ENCODE measurements around the gene MCRIP1.

Gene MCRIP1, protein sequence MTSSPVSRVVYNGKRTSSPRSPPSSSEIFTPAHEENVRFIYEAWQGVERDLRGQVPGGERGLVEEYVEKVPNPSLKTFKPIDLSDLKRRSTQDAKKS

DNA sequence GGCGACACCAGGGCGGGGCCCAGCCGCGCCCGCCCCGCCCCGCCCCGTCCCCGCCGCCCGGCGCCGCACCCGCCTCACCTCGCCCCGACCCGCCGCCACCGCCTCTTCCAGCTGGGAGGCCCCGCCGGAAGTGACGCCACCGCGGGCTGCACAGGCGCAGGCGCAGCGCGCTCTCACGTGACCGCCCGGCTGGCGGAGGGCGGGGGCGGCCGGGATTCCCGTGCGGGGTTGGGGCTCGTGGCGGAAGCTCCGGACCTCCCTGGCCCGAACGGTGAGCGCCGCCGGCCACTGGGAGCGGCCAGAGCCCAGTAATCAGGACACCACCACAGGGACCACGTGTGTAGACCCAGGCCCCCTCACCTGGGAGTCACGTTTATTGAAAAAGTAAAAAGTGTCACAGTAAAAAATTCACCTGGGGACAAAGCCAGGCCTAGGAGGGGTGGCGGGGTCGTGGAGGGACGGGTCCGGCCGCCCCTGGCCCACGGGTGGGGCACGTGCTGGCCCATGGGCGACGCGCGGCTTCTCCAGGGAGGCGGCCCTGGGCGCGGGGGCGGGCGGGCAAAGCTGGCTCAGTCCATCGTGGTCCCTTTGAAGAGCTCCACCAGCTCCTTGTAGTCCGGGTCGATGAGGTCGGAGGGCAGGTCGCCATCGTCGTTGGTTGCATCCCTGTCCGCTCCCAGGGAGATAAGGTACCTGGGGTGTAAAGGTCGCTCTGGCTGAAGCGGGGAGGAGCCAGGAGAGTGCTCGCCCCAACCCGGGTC is at the start of gene MCRIP1:
TSS of gene MCRIP1 (minus strand) at position 132 of the 761 bp plus-strand sequence. CDS start 8,785 bp downstream, outside the sequence.
- peak; percentile 96 for DNase-seq

DNA sequence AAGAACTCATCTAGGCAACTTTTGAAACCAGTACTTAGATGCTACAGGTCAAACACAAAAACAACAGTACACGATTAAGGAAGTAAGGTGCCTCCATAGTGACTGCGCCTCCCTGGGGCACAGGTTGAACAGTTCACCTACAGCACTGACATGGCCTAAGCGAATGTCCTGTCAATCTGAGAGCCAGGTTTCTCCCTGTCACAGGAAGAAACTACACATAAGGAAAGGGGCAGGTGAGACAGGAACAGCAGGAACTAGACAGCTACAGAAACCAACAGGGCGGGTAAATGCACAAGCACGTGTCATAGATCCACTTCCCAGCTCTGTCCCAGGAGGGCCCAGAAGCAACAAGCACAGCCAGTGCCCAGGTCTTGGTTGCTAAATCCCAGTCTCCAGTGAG is 46.0 kb upstream of the MCRIP1 start:
- no peak for DNase-seq

DNA sequence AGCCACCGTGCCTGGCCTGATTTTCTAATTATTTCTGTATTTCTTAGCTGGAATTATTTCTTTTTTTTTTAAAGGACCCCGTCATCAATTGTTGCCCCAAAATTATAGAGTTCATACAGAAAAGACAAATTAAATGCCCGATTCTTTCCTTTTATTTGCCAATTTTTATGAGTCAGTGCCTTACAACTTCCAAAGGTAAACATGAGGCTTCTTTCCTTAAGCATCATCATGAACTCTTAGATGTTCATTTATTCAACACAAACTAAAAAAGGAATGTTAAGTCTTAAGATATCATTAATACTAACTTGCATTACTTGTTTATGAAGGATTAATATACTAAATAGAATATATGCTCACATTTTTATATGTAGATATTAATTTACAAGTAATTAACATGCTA is 45.2 kb upstream of the MCRIP1 start:
- no peak for DNase-seq

DNA sequence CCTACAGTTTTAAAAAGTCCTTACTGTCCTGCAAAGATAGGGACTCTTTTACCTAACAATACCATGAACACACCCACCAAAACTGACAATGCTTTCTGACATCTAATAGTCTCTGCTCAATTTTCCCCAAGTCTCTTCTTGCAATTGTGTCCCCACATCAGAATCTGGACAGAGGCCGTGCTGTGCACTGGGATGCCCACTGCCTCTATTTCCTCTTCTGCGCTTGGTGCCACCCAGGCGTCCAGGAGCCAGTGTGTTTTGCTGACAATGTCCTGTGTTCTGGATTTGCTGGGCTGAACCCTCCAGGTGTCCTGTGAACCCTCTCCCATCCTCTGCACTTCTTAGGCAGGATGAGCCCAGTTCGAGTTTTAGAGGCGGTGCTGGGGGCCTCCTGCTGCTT is 44.5 kb upstream of the MCRIP1 start:
- DNase-seq = no peak

DNA sequence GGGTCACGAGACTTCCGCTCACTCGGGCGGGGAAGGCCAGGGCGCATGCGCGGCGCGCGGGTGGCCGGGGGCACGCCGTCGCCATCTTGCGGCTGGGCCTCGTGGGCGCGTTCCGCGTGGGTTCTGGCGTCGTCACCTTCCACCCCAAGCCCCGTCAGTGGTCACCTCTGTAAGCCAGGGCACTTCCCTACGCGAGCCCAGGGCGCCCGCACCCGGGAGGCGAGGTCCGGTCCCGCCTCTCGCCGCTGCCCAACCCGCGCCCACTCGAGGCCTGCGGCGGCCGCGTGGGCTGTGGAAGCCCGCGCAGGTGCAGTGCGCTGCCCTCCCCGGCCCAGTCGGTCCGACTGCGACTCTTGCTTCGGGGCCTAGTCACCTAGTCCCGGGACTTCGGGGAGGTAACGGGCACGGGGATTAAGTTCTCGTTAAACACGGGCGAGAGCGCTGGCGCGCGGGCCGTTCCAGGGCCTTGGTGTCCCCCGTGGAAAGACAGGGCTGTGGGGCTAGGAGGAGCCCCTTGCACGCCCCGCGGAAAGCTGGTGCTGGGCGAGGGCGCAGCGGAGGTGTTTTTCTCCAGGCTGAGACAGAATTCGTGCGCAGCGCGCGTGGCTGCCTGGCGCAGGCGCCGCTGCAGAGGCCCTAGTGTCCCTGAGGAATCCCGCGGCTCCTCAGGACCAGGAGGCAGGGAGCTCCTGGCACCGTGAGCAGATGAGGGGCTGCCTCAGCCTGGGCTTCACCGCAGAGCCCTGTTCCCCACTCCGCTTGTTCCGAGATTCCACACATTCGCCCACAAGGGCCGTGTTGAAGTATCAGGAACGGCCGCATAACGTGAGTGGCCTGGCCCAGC is 38.5 kb upstream of the MCRIP1 start:
- peak; percentile 95 for DNase-seq

DNA sequence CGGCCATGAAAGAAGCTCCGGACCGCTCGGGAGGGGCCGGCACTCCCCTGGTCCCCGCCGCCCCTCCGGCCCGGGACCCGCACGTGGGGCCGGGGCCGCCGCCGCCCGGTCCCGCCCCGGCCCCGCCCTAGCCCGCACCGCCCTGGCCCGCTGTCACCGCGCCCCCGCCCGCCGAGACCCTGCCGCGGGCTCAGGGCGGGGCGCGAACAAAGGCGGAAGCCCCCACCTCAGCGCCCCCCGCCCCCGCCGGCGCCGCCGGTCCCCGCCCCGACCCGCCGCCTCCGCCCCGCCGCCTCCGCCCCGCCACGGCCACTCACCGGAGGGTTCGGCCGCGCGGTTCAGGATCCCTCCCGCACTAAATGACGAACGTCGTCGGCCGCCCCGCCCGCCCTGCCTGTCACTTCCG is 37.9 kb upstream of the MCRIP1 start, which contains the start of gene ARHGDIA:
TSS of gene ARHGDIA (minus strand) at position 357 of the 406 bp plus-strand sequence. CDS start 1,407 bp downstream, outside the sequence.
- no peak for DNase-seq

DNA sequence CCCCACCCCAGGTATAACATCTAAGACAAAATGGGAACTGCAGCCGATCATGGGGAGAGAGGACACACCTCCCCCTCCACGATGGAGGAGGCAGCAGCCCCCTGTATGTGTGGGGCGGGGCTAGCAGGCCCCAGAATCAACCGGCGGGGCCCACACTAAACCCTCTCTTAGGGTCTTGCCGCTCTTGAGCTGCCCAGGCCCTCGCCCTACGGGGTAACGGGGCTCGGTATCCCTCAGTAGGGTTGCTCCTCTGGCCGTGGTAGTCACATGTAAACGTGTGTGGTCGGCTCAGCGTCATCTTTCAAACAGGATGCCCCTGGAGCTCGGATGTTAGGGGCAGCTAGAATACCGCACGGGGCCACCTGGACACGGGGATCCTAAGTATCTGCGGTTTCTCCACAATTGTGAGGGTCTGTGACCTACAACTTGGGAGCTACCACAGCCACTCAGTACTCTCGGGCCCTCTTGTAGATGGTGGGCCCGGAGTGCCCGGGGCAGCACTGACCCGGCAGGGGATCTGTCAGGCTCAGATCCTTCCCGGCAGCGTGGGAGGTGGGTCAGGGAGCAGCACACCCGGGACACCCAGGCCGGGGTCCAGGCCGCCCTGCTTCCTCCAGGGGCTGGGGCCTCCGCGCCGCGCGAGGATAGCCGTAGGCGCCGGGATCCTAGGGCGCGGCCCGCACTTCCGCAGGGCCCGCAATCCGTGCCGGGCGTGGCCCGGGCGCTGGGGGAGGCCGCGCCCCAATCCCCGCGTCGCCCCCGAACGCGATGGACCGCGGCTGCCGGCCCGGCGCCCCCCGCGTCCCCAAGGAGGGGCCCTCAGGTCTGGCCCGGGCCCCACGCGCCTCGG is 37.3 kb upstream of the MCRIP1 start:
- DNase-seq = no peak

DNA sequence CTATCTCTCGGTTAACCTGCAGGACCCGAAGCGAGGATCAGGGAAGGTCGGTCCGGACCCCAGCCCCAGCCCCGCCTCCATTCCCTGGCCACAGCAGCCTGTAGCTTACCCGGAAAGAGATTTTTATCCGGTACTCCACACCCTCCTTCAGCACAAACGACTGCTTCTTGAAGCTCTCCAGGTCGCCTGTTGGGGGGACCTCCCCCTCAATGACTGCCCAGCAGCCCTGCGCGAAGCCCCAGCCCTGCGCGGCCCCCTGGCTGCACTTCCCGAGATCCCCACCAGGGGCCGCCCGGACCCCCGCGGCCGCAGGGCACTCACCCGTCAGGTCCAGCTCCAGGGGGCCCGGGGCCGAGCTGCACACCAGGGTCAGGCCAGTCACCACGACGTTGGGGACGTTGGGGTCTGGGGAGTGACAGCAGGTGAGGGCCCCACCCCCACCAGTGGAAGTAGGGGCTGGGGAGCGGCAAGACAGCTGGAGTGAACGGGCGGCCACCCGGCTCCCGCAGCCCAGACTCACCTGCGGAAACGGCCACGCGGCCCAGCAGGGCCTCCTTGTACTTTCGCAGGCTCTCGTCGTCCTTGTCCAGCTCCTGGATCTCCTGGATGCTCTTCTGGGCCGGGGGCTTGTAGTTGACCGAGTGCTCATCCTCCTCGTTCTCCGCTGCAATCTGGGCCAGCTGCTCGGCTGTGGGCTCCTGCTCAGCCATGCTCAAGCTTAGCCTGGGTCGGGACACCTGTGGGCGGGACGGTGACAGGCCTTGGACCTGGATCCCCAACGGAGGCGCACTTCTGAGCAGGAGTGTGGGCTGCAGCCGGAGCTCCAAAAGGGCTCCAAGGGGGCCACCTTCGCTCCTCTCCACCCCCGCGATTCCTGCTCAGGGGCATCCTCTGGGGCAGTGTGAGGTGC is 36.4 kb upstream of the MCRIP1 start:
- no peak for DNase-seq

DNA sequence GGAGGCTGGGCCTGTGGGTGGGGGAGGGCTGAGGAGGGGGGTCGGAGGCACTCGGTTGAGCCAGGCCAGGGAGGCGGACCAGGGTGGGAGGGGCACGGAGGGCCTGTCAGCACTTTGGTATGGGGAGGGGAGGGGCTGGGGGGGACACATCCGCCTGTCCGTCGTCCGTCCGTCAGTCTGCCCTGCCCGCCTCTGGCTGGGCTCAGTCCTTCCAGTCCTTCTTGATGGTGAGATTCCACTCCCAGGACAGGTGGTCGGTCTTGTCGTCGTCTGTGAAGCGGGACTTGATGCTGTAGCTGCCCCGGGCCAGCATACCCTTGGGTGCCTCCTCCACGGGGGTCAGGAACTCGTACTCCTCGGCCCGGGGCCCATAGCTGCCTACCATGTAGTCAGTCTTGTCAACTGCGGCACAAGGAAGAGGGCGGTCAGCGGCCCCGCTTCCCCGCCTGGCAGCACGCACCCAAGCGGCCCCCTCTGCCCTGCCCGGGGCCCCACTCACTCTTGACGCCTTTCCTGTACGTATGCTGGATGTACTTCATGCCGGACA is 35.7 kb upstream of the MCRIP1 start:
- no peak for DNase-seq

DNA sequence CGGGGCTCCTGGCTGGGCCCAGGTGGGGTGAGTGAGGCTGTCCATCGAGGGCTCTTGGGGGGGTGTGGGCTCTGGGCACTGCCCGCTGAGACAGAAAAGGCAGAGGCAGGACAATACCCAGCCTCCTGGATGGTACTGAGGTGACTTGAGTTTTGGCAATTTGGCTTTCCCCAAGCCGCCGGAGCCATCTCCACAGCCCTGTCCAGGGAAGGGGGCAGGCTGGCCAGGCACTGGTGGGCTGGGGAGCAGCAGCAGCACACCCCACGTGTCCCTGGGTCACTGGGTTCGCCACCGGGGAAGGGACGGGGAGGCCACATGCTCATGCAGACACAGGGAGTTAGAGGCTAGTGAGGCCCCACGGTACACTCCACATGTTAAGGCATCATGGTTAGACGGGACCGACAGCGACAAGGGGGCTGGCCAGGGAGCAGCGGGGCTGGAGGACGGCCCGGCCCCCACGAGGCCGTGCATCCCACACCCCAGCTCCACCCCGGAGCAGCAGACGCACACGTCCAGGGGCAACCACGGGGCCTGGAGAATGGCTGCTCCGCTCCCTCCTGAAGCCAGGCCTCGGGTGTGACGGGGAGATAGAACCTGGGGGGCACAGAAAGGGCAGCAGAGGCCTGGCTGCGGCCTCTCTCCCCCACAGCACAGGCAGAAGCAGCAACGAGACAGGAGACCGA is 35.0 kb upstream of the MCRIP1 start:
- no peak for DNase-seq

DNA sequence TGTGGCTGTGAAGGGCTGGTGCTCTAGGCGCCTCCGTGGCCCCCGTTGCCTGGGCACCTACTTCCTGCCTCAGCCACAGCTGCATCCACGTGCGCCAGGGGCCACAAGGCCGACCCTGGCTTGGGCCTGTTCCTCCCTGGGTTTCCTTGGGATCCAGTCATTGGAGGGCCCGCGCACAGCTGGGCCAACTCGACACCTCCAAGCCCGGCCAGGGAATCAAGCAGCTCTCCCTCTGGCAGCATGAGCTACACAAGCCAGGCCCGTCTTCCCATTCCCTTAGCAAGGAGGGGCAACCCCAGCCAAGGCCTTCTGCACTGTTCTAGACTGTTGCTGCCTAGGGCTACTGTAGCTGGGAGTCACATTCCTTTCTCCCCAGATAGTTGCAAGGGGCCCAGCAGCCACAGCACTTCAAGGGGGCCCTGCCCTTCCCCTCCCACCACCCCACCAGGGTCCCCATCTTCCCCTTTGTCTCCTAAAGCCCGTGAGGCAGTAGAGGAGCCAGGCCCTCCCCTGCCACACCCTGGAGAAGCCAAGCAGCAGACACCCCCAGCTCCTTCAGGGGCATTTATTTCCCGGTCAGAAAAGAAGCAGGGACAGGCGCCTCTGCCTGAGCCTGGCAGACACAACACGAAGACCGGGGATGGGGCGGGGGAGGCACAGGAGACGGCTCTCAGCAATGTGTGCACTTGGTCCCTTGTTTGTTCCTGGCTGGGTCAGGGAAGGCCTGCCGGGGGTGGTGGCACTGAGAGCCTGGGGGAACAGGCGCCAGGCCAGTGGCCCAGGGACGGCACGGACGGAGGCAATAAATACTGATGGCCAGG is 34.3 kb upstream of the MCRIP1 start:
- no peak for DNase-seq

DNA sequence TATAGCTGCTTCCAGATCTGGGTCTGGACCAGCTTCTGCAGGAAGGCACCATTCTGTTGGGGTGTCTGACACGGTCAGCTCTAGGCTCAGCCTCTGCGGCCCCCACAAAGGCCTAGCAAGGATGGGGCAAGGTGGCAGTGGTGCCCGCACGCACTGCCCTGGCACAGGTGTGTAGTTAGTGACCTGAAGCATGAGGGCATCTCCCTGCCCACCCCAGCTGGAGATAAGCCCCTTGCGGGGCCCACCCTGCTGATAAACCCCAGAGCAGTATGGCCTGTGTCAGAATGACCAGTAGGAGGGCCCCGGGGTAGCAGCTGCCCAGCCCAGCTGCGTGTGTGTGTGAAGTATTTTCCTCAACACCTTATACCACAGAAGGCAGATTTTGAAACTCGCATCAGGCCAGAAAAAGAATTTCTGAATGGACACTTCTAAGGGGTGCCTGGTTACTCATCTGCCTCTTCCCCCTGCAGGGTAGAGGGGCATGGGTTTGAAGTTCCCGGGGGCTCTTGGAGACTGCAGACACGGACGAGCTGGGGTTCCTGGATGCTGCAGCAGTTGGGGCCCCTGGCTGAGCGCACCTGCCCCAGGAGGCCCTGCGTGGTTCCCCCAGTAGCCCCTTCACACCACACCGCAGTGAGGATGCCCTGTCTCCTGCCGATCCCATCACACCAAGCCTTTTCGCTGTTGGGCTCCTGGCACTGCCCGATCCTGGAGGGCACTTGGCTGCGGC is 33.5 kb upstream of the MCRIP1 start:
- no peak for DNase-seq

DNA sequence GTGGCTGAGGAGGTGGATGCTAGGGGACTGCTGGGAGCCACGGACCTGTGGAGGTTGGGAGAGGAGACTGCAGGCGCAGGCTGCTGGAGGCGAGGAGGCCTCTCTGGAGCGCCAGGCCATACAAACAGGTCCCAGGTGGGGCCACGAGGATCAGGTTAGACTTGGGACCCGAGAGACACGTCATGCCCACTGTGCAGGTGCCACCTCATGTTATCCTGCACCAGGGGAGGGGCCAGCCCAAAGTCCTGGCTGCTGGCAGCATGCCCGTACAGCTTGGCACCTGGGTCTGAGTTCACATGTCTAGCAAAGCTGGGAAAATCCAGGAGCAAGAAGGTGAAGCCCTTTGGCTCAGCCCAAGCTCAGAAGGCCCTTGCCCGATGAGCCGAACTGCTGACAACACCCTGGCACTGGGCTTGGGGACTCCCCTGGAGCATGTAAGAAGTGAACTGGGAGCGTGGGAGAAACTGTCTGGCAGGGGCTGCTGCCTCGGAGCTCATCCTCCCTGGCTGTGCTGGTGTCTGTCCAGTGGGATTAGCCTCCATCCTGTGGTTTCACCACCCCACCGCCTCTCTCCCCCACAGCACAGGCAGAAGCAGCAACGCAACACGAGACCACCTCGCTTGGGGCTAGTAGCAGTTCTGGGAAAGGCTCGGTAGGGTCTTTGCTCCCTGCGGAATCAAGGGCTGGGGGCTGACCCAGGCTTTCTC is 32.8 kb upstream of the MCRIP1 start:
- DNase-seq = no peak

DNA sequence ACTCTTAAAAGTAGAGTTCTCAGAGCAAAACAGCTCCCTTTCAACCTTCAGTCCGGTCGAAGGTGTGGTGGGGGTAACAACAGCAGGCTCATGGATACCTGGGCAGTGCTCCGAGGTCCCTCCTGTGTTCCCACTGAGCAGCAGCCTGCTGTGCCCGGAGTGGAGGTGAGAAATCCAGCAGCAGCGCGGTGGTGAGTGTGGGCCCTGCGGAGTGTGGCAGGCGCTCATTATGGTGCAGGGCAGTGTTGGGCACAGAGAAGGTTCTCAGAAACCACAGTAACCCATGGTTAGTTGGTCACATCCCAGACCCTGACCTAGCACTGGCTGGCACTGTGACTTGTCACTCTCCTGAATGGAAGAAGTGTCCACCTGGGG is 32.3 kb upstream of the MCRIP1 start:
- no peak for DNase-seq

DNA sequence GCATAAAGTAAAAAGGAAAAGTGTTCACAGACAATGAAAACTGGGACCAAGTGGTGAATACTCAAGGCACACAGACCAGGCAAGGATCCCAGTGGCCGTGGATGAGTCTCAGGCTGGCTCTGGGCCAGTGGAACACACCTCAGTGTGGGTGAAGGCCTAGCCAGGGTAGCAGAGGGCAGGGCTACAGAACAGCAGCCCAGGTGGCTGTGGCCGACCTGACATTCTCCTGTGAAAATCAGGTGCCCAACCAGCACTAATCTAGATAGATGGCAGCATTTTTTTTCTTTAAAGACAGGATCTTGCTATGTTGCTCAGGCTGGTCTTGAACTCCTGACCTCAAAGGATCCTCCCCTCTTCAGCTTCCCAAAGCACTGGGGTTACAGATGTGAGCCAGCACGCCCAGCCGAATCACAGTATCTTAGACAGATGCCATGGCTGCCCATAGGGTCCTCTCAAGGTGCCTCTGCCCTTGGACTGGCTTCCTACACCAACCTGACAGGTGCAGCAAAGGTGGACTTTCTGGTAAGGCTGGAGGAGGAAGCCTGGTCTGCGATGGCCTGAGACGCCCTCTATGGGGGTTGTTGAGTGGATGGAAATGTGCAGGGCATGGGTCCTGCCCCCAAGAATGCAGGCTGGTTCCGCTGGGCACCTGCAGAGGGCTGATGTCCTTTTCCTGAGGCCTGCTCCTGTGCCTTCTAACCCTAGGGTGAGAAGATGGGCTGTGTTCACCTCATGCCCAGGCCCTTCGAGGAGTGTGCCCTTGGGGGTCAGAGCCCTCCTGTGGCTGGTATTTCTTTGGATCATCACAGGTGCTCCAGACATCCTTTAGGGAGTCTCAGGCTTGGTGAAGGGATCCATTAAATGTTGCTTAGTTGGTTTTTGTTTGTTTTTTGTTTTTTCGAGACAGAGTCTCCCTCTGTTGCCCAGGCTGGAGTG is 31.0 kb upstream of the MCRIP1 start:
- DNase-seq = no peak

DNA sequence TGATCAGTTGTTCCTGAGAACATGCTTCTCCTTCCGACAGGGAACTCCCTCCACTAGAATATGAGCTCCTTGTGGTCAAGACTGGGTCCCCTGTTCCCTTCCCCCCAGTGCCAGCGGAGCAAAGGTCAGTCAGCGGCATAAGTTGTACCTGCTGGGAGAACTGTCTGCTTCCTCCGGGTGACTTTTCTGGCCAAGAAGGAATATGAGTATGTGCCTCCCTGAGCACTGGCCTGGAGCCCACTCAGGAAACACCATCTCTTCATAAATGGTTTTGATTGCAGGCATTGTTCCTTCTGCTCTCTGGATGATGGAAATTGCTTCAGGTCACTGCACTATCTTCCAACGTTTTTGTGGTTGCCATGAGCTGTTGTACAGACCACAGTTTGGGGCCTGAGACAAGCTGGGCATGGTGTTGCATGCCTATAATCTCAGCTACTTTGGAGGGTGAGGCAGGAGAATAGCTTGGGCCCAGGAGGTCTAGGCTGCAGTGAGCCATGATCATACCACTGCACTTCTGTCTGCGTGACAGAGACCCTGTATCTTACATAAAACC is 30.1 kb upstream of the MCRIP1 start:
- DNase-seq = no peak

Data from NCI-H1436 (cell line).